Sciatic nerve (tissue), 2 donors: ENCODE results near the gene TRMT61B. TPM values are rescaled to one million over a fixed set of nuclear protein-coding genes. Genes with fewer than 3 reads are reported as not detected.

Experiments used
- ATAC-seq: fragments of 200-7000 bp; cut with Tn5 transposase; one replicate; pipeline ENCODE4 v1.9.1; 2020; ENCODE audit warnings: mild to moderate bottlenecking, moderate library complexity
- DNase-seq: peaks from one replicate; pipeline ENCODE4 v3.0.0-alpha.2; 2020; ENCODE audit warnings: low spot score
- intact Hi-C: fragments of 100-400 bp; cut with DNase I; formaldehyde crosslinking; loops from one replicate; pipeline ENCODE4 v1.14.2; 2022
- total RNA-seq: library from RNA; stranded (reverse); fragmentation: NEBNext Ultra II Directional; extraction: Animal tissue kit (Norgen Biotek cat#: 25700); gene quantifications from one replicate; pipeline ENCODE4 v1.2.1, GENCODE V29; 2021
- donor health status: DM: no; HTN: no; CAD: no.
- donor health status: DM: no; HTN: no; CAD: no.

The TRMT61B gene
- 14.0 TPM for total RNA-seq

DNA sequence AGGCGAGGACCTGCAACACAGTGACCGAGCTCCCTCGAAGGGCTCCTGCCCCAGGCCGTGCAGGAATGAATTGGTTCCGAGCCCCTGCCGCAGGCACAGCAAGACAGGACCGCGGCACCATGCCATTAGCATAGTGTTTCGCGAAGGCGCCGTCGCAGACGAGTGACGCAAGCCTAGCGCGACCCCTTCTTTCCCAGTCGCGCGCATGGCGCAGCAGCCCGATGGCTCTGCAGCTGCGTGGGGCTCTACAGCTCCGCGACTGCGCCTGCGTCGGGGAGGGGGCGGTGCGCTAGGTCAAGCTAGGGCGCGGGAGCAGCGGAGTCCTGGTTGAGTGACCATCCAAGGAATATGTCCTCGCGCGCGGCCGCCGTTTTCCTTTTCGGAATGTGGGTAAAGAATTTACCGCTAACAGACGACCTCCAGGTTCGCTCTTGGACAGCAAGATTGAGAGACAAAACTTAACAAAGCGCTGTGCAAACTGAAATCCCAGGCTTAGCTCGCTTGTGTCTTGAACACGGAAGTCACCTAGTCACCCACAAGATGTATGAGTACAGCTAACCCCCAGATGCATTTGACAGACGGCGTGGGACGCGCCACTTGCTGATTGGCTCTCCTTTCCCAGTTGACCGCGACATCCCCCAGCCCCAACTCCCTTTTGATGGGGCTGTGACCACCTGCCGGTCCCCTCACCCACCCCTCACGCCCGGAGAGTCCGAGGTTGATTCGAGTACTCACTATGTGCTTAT, at the start of gene TRMT61B:
Gene TRMT61B, minus strand, starts transcription at position 164 of the 746 bp plus-strand sequence. Its CDS starts 32 bp downstream, at position 132.
- DNase-seq (peak; percentile 97), ATAC-seq (peak; percentile 100)
- intact Hi-C loops = no loop called here

DNA sequence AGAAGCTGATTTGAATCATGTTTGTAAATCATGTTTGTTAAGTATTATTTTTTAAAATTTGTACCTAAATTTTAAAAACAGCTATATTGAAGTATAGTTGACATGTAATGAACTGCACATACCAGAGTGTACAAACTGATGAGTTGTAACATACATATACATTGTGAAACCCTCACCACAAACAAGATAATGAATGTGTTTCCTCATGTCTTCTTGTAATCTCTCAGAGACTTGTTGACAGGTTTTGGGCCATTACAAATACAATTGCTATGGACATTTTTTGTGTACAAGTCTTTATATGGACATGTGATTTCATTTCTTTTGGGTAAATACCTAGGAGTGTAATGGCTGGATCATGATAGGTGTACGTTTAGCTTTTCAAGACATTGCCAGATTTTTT, 45.8 kb upstream of the TRMT61B start:
- no peak for ATAC-seq
- DNase-seq = no peak
- intact Hi-C loops = no loop called here

DNA sequence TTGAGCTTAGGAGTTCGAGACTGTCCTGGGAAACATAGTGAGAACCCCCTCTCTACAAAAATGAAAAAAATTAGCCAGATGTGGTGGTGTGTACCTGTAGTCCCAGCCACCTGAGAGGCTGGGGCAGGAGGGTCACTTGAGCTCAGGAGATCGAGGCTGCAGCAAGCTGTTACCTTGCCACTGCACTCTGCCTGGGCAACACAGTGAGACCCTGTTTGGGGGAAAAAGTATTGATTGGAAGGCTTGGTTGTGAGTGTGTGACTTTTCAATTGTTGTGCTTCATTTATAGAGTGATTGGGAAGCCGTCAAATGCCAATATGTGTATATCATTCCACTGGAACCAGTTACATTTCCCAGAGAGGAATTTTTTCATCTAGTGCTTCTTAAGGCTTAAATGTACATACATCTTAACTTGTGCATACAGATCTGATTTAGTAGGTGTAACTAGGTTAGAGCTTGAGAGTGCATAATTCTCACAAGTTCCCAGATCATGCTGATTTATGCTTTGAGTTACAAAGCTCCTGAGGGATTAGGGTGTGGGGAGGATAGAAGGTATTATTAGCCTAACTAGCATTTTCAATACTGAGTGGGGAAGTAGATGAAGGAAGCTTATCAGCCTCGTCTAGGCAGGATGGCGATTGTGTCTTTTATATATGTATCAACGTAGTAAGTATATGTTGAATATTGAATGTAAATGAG, 39.7 kb upstream of the TRMT61B start:
- DNase-seq (no peak), ATAC-seq (no peak)
- intact Hi-C loops = no loop called here

DNA sequence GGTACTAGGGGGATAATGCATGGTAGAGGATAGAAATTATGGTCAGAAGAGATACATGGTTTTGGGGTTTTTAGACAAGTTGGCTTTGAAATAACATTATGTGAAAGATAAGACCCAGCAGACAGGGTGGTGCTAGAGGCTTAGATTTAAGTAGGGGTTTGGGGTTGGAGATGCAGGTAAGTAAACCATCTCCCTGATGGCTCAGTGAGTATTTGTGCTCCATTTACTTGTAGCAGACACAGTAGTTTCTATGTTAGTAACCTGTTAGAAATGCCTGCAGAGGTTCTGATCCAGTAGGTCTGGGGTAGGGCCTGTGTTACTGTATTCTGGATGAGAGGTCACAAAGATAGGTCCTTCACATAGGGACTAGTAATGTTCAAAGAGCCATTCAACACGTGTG, 38.1 kb upstream of the TRMT61B start:
- ATAC-seq (no peak), DNase-seq (no peak)
- intact Hi-C loops = no loop called here

DNA sequence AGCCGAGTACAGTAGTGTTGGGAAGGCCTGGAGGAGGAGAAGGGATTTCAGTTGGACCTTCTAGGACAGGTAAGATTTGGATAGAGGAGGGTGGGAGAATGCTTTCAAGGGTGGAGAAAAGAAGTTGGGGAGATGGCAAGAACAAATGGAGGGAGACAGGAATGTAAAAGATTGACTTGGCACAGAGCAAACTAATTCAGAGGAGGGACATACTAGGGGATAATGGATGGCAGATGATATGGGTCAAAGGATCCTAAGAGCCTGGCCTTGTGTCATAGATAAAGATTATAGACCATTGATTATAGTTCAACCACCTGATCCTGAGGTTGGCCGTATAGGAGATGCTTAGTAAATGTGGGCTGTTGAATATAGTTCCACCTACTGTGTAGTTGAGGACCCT, 36.7 kb upstream of the TRMT61B start:
- intact Hi-C loops = no loop called here
- DNase-seq = no peak
- no peak for ATAC-seq

DNA sequence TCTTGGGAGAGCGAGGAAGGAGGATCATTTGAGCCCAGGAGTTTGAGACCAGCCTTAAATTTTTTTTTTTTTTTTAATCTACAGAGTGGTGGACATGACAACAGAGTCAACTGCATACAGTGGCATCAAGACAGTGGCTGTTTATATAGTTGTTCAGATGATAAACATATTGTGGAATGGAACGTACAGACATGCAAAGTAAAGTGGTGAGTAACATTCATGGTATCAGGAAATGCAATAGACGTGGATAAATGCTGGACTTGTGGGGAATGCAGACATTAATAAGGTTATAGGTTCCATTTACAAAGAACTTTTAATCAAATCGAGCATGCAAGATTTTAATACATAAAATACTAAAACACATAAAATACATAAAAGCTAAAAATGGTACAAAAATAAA, 36.3 kb upstream of the TRMT61B start:
- intact Hi-C loops = no loop called here
- no peak for DNase-seq
- ATAC-seq = no peak

DNA sequence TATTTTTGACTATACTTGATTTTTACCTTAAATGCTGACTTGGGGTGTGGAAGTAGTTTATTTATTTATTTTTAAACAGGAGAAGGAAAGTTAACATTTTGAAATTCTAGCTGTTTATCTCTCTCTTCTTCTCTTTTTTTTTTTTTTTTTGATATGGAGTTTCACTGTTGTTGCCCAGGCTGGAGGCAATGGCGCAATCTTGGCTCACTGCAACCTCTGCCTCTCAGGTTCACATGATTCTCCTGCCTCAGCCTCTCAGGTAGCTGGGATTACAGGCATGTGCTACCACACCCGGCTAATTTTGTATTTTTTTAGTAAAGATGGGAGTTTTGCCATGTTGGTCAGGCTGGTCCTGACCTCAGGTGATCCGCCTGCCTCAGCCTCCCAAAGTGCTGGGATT, 35.4 kb upstream of the TRMT61B start:
- intact Hi-C loops = no loop called here
- DNase-seq = no peak
- no peak for ATAC-seq

DNA sequence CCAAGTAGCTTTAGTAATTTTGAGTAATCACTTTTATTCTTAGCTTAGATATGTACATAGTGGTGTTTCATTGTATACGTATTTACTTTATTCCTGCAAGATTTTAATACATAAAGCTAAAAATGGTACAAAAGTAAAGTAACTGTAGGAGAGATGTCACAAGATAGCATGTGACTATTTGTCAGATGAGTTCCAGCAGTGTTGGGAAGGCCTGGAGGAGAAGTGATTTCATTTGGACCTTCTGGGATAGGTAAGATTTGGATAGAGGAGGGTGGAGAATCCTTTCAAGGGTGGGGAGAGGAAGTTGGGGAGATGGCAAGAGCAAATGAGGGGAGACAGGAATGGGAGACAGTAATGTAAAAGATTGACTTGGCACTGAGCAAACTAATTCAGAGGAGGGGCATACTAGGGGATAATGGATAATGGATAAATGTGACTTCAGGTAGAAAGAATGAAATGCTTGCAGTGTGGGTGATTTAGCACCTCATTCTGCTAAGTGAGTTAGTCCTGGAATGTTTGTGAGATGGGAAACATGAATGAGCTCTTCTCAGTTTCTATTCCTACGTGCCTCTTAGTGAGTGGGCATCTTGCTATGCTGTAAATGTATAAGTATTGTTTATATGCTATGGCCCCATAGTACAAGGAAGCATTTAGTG, 34.8 kb upstream of the TRMT61B start:
- ATAC-seq (no peak), DNase-seq (no peak)
- intact Hi-C loops = no loop called here

DNA sequence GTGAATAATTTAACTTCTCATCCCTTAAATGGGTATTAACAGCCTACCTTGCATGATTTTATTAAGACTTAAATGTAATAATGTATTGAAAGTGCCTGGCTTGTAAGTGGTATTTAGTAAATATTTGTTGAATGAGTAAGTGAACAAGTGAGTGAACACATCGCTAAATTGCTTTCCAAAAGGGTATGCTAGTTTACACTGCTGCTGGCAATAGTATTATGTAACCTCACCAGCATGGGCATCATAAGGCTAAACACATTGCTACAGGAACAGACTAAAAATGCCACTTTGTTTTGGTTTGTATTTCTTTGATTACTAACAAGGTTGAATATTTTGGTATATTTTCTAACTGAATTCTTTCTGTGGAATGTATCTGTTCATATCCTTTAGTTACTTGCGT, 34.2 kb upstream of the TRMT61B start:
- DNase-seq (no peak), ATAC-seq (no peak)

DNA sequence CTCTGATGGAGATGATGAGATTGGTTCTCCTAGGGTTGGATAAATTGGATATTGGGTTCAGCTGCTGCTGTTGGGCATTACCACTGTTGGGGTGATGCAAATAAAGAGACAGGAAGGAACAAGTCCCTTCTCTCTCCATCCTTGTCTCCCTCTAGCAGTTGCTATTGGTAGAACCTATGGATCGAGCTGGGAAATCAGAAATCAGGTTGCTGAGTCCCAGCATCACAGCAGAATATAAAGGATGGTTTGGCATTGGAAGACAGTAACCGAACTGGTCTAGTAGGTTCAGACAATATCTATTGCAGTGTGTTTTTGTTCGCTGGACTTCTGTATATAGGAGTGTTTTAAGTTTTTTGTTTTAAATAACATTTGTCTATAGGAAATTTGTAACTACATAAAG, 32.5 kb upstream of the TRMT61B start:
- intact Hi-C loops = no loop called here
- ATAC-seq = no peak
- no peak for DNase-seq

More for the DNA sequence above, 34.2 kb upstream of the TRMT61B start:
- intact Hi-C loops = no loop called here

DNA sequence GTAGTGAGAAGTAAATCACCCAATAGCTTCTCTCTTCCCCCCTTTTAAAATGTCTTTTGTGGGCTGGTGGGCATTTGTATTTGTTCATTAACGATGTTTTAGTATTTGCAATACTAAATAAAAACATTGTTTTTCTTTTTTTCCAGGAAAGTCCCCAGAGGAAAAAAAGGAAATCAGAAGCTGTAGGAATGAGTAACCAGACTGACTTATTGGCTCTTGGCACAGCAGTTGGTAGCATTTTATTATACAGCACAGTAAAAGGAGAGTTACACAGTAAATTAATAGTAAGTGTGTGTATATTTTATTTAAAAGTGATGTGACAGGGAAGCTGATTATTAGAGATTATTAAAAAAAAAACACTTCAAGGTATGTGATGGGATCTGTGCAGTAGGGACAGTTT, 31.7 kb upstream of the TRMT61B start:
- intact Hi-C loops = no loop called here
- ATAC-seq (no peak), DNase-seq (no peak)

DNA sequence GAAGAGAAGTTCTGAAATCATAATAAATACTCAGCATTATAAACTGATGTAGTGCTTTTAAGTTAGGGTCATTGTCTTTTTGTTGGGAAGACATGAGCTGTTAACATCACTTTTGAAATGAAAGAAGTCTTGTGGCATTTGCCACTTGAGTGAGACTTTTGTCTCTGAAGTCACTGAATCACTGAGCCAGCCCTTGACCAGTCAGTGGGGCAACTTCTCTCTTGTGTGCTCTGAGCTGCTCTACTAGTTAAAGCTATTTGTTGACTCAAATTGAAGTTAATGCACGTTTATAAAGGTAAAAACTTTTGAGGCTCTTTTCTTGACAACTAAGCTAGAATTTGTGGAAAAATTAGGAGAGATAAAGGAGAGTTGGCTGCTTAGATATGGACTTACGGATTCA, 31.1 kb upstream of the TRMT61B start:
- DNase-seq (no peak), ATAC-seq (no peak)
- intact Hi-C loops = no loop called here

DNA sequence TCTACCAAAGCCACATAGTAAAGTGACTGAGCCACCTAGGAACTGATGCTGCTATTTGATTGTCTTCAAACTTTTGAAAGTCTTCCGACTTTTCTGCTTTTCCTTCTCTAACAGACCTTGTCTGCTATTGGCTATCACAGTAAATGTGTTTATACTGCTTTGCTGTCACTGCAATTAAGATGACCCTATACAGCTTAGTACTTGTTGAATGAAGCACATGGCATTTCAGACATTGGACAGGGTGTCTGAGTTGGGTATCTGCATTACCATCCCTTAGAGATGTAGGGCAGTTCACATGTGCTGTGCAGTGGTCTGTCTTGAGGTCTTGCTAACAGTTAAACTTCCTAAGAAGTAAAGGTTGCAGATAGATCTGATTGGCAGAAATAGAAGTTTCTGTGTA, 27.9 kb upstream of the TRMT61B start:
- ATAC-seq (no peak), DNase-seq (no peak)
- intact Hi-C loops = no loop called here

DNA sequence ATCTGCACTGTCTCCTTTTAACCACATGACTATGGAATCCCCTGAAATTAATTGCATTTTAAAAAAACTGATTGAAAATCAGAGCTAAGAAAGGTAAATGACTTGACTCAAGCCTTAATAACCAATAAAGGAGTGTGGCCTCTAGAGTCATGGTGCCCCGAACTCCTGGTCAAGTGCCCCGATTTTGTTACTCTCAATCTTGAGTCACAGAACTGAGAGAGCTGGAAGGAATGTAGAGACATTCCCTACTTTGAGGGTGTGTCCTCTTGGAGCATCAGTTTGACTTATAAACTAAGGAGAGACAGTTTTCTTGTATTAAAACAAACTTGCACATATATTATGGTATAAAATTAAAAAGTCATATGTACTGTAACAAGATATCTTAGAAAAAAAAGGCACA, 26.8 kb upstream of the TRMT61B start:
- no peak for DNase-seq
- intact Hi-C loops = no loop called here
- no peak for ATAC-seq

DNA sequence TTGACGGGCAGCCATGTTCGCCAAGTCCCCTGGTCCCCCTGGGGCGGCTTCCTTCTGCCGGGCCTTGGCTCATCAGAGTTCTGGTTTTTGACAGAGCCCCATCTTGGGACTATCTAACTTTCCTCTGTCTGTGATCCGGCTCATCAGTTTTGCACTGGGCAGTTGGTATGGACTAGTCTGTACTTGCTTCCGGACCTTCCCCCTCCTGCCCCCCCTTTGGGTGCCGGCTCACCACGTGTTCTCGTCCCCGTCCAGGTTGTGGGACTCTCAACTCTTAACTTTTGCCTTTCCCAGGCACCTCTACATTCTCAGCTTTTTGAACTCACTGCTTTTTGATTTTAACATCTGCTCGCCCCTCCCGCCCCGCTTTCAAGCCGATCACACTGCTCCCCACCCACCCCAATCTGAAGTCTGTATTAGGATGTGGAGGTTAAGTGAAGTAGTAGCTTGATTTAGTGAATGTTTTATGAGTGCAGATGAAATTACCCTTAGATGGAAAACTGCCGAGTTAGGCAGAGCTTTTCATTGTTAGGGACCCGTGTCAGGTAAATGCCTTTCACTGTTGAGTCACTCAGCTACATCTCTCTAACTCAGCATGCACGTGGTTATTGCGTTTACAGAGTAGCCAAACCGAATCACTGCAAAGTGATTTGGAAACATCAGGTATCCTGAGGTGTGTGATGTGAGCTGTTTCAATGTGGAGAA, 25.2 kb upstream of the TRMT61B start:
- DNase-seq = peak; percentile 61

DNA sequence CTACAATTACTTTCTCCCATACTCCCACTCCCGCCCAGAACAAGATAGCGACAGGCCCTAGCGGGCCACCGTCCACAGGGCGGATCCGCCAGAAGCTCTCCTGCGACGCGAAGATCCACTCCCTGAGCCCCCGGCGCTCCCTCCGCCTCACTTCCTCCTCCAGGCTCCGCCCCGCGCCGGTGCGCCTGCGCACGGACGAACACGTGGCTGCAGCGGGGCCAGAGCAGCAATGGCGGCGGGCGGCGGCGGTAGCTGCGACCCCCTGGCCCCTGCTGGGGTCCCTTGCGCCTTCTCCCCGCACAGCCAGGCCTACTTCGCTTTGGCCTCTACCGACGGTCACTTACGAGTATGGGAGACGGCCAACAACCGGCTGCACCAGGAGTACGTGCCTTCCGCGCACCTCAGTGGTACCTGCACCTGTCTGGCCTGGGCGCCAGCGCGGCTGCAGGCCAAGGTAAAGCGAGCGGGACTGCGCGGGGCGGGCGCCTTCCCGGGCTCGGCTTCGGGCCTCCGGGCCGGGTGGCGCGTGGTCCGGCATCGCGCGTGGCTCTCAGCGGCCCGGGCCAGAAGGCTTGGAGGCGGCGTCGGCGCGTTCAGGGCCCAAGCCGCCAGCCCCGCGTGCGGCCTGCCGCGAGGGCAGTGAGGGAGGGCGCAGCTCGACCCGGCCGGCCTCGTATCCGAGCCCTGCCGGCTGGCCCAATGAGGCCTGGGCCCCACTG, 24.5 kb upstream of the TRMT61B start, which contains the start of gene WDR43:
Gene WDR43, plus strand, starts transcription at position 198 of the 719 bp plus-strand sequence. Its CDS starts 32 bp downstream, at position 230.
- DNase-seq = peak; percentile 97
- intact Hi-C loops = no loop called here
- ATAC-seq = peak; percentile 100

More for the DNA sequence above, 25.2 kb upstream of the TRMT61B start:
- intact Hi-C loops = no loop called here
- ATAC-seq = no peak

DNA sequence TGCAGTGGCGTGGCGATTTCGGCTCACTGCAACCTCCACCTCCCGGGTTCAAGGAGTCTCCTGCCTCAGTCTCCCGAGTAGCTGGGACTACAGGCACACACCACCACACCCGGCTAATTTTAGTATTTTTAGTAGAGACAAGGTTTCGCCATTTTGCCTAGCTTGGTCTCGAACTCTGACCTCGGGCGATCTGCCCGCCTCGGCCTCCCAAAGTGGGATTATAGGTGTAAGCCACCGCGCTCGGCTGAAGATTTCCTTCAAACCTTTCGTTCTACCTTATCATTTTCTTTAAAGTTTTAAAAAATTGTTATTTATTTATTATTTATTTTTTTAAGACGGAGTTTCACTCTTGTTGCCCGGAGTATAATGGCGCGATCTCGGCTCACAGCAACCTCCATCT, 23.4 kb upstream of the TRMT61B start:
- intact Hi-C loops = no loop called here
- DNase-seq (peak; percentile 61), ATAC-seq (no peak)

DNA sequence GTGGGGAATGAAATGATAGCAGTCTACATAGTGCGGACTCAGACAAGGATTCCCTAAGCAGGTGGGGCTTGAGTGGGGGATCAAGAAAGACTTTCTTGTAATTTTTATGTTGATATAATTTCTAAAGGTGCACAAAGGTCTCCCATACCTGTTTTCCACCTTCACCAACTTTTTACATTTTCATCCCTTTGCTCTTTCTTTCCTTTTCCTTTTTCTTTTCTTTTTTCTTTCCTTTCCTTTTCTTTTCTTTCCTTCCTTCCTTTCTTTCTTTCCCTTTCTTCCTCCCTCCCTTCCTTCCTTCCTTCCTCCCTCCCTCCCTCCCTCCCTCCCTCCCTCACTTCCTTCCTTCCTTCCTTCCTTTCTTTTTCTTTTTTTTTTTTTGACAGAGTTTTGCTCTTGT, 10.1 kb upstream of the TRMT61B start:
- intact Hi-C loops = no loop called here
- DNase-seq (no peak), ATAC-seq (no peak)

DNA sequence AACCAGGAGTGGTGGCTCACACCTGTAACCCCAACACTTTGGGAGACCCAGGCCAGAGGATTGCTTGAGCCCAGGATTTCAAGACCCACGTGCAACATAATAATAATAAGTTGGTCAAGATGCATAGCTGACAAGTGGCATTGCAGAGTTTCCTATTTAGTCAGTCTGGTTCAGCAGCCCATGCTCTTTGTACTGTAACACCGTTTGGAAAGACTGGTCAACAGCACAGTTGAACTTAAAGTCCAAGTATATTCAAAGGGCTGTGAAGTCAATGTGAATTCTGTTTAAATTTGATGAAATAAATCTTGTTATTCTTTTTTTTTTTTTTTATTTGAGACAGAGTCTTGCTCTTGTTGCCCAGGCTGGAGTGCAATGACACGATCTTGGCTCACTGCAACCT, 1.5 kb upstream of the TRMT61B start:
- no peak for ATAC-seq
- DNase-seq = no peak
- intact Hi-C loops = no loop called here
